ENCODE results near the gene AKAP10.
A peak's percentile ranks its signal among the peaks of the same experiment; 100 is the strongest.
"Not testable (repeated sequence)": the region's sequence is repeated elsewhere in the genome, so short reads cannot be mapped to it uniquely, and the experiment has no call there.

The AKAP10 gene

DNA sequence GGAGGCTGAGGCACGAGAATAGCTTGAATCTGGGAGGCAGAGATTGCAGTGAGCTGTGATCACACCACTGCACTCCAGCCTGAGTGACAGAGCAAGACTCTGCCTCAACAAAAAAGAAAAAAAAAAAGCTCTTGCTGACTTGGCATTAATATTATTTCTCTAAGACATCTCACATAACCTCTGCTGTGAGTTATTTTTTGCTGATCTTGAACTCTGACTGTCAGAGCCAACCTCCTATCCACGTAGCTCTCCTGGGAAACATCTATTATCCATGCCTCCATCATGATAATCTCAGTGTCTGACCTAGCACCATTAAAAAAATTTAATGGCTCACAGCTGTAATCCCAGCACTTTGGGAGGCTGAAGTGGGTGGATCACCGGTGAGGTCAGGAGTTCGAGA, 97.2 kb downstream of the AKAP10 start:
- Mint-ChIP-seq H3K27me3 (peaks cover 4 to 6% of the 10 kb centered on the region in 2 donors), H3K4me3 (no peak overlapping the region), H3K9me3 (no peaks in the 10 kb centered on the region), H3K36me3 (no peaks in the 10 kb centered on the region), H3K4me1 (peaks cover 6 to 11% of the 10 kb centered on the region in 2 donors), H3K27ac (no peak overlapping the region)
- DNase-seq (no peak), ATAC-seq (replicated peaks) (no peak)

- DNase-seq (no peak), ATAC-seq (replicated peaks) (no peak)
- H3K27ac Mint-ChIP-seq, result peak overlapping the region; percentile 14
- peaks cover 8 to 11% of the 10 kb centered on the region in 2 donors for H3K4me1 Mint-ChIP-seq
- no peaks in the 10 kb centered on the region for H3K9me3 Mint-ChIP-seq
- H3K36me3 Mint-ChIP-seq, result no peaks in the 10 kb centered on the region
- peaks cover 4 to 11% of the 10 kb centered on the region in 2 donors for H3K27me3 Mint-ChIP-seq
- H3K4me3 Mint-ChIP-seq, result no peak overlapping the region
These were observed 100.2 kb downstream of the AKAP10 start for GRCh38 chr17:19877364-19877945.

- peaks cover 8 to 11% of the 10 kb centered on the region in 2 donors for H3K4me1 Mint-ChIP-seq
- peak; percentile 2 for DNase-seq
- H3K27ac Mint-ChIP-seq, result no peak overlapping the region
- H3K4me3 Mint-ChIP-seq, result no peak overlapping the region
- H3K9me3 Mint-ChIP-seq, result no peaks in the 10 kb centered on the region
- H3K27me3 Mint-ChIP-seq, result peaks cover 4 to 11% of the 10 kb centered on the region in 2 donors
- no peaks in the 10 kb centered on the region for H3K36me3 Mint-ChIP-seq
- ATAC-seq (replicated peaks), result peak; percentile 60 to 67
These were observed 101.0 kb downstream of the AKAP10 start for GRCh38 chr17:19876529-19877161.

DNA sequence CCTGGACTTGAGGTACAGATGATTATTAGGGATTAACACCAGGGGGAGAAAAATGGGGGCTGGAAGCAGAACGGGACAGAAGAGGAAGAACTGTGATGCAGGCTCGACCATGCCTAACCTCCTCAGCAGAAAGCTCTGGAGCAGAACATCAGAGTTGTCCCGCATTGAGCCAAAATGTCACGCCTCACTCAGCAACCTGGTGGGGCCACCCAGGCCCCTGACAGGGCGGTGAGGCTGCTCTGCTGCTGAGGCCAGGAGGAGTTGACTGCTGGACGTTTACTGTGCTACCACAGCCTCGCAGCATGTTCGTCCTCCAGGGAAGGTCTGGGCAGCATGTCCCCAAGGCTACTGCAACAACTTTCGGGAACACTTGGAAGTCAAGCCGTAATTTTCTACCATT, 103.4 kb downstream of the AKAP10 start:
- H3K27me3 Mint-ChIP-seq, result peaks cover 4 to 11% of the 10 kb centered on the region in 2 donors
- H3K4me1 Mint-ChIP-seq, result peaks cover 8 to 11% of the 10 kb centered on the region in 2 donors
- no peak overlapping the region for H3K27ac Mint-ChIP-seq
- no peak for ATAC-seq (replicated peaks)
- DNase-seq, result no peak
- no peaks in the 10 kb centered on the region for H3K36me3 Mint-ChIP-seq
- no peaks in the 10 kb centered on the region for H3K9me3 Mint-ChIP-seq
- H3K4me3 Mint-ChIP-seq, result no peak overlapping the region

DNA sequence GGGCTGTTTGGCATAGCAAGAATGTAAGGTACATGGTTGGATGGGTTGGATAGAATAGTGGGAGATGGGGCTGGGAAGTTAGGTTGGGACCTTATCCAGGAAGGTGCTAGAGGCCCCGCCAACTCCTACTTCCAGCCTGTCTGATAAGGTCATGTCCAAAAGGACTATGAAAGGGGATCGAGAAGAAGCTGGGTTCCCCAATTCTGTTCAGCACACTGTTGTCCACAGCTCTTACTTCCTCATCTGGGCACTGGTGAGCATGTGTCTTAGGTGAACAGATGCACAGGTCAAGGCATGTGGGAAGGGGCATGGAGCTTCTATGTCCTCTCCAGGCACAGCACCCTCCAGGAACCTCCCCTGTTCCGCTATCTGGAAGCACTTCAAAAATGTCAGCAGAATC, 104.3 kb downstream of the AKAP10 start:
- Mint-ChIP-seq H3K27ac (no peak overlapping the region), H3K36me3 (no peaks in the 10 kb centered on the region), H3K4me1 (peaks cover 8 to 11% of the 10 kb centered on the region in 2 donors), H3K9me3 (no peaks in the 10 kb centered on the region), H3K4me3 (no peak overlapping the region), H3K27me3 (peaks cover 4 to 11% of the 10 kb centered on the region in 2 donors)
- DNase-seq (no peak), ATAC-seq (replicated peaks) (no peak)

GRCh38 chr17:19868079-19868395, 109.6 kb downstream of the AKAP10 start:
- Mint-ChIP-seq H3K27me3 (peaks cover 1 to 3% of the 10 kb centered on the region in 2 donors), H3K36me3 (no peaks in the 10 kb centered on the region), H3K4me3 (peak overlapping the region in 1 of 2 donors; percentile 80), H3K27ac (no peak overlapping the region), H3K4me1 (peaks cover 4 to 5% of the 10 kb centered on the region in 2 donors), H3K9me3 (no peaks in the 10 kb centered on the region)
- no peak for ATAC-seq (replicated peaks)
- no peak for DNase-seq

DNA sequence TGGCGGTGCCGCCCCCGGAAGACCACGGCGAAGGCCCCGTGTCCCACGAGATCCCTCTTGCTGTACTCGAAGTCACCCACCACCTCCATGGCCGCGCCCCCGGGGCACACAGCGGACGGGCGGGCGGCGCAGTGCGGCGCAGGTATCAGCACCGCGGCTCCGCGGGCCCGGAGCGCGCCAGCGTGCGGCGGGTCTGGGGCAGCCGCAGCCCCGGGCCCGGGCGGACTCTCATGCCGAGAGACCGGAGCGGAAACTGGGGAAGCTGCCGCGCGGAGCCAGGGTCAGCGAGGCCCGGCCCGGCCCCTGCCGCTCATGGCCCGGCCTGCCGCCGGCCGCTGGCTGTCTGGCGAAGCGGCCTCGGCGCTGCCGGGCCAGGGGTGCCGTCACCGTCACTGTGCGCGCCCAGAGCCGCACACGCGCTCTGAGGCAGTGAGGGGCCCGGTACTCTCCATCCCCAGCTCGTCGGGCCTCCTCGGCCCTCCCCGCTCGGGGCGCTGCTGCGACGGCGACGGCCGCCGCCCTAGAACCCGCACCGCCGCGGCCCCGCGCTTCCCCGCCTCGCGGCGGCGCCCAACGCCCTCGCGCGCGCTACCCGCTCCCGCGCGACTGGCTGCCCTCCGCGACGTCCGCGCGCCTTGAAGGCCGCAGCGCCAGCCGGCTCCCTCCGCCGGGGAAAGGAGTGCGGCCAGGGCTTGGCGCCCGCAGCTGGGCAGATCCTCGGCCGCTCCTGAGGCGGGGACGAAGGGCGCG, 110.1 kb downstream of the AKAP10 start, which contains the start of gene ULK2:
TSS of gene ULK2 (minus strand) at position 608 of the 750 bp plus-strand sequence. CDS start at position 89, 519 bp downstream.
- H3K36me3 Mint-ChIP-seq, result no peaks in the 10 kb centered on the region
- ATAC-seq (replicated peaks) (peak; percentile 78 to 84), DNase-seq (peak; percentile 35)
- H3K4me1 Mint-ChIP-seq, result peaks cover 4 to 5% of the 10 kb centered on the region in 2 donors
- H3K27me3 Mint-ChIP-seq, result peaks cover 0 to 3% of the 10 kb centered on the region in 2 donors
- no peaks in the 10 kb centered on the region for H3K9me3 Mint-ChIP-seq
- peak within 1 kb of the TSS; percentile 77 to 80 for H3K4me3 Mint-ChIP-seq
- peak within 1 kb of the TSS; percentile 9 for H3K27ac Mint-ChIP-seq

- peak; percentile 72 to 74 for ATAC-seq (replicated peaks)
- Mint-ChIP-seq H3K4me3 (peak overlapping the region; percentile 77 to 80), H3K4me1 (peaks cover 4 to 5% of the 10 kb centered on the region in 2 donors), H3K36me3 (peaks cover 0 to 1% of the 10 kb centered on the region in 2 donors), H3K27ac (peak overlapping the region; percentile 9), H3K27me3 (peaks cover 0 to 3% of the 10 kb centered on the region in 2 donors), H3K9me3 (no peaks in the 10 kb centered on the region)
- DNase-seq, result peak; percentile 24
These were observed 110.6 kb downstream of the AKAP10 start for GRCh38 chr17:19867079-19867328.

GRCh38 chr17:19865021-19865420, 112.6 kb downstream of the AKAP10 start:
- no peak overlapping the region for H3K4me3 Mint-ChIP-seq
- ATAC-seq (replicated peaks), result no peak
- H3K4me1 Mint-ChIP-seq, result peaks cover 4 to 5% of the 10 kb centered on the region in 2 donors
- no peak for DNase-seq
- H3K9me3 Mint-ChIP-seq, result no peaks in the 10 kb centered on the region
- no peak overlapping the region for H3K27ac Mint-ChIP-seq
- peaks cover 0 to 3% of the 10 kb centered on the region in 2 donors for H3K27me3 Mint-ChIP-seq
- H3K36me3 Mint-ChIP-seq, result peaks cover 0 to 2% of the 10 kb centered on the region in 2 donors

GRCh38 chr17:19860647-19861177, 116.9 kb downstream of the AKAP10 start:
- H3K9me3 Mint-ChIP-seq; H3K27ac Mint-ChIP-seq; H3K4me3 Mint-ChIP-seq; ATAC-seq (replicated peaks); H3K36me3 Mint-ChIP-seq; H3K4me1 Mint-ChIP-seq; DNase-seq; H3K27me3 Mint-ChIP-seq: not testable (repeated sequence)

- Mint-ChIP-seq H3K36me3 (peaks cover 2 to 3% of the 10 kb centered on the region in 2 donors), H3K27ac (no peak overlapping the region)
These were observed 120.0 kb downstream of the AKAP10 start for GRCh38 chr17:19857640-19858039.

More at GRCh38 chr17:19857640-19858039, 120.0 kb downstream of the AKAP10 start:
- DNase-seq (no peak), ATAC-seq (replicated peaks) (no peak)
- Mint-ChIP-seq H3K4me3 (no peak overlapping the region), H3K9me3 (no peaks in the 10 kb centered on the region), H3K27me3 (no peaks in the 10 kb centered on the region), H3K4me1 (no peaks in the 10 kb centered on the region)

Data from stimulated activated naive B cell treated with anti-CD40 and anti-IgM and Interleukin-4, amounts not matched to agents 10 μg/mL and 1 μg/mL and 100 μg/mL, for 72 hours (primary cell).